Gastrocnemius medialis (tissue), 4 donors: ENCODE data around the gene SLC10A1.

Experiments
- CTCF ChIP-seq, 5 experiments: fragments of 450-650 bp in 3 of 5; fragments of 200-600 bp in 2 of 5; sonication (generic) in 2 of 5; IDR thresholded peaks in 4 of 5; conservative IDR thresholded peaks in 1 of 5; 1 replicate in 4 of 5; 2 replicates in 1 of 5; pipeline ENCODE4 v1.5.1; 2016 to 2019; ENCODE audit warnings: antibody characterized with exemption in 5 of 5, mild to moderate bottlenecking in 3 of 5, moderate library complexity in 3 of 5
- POLR2A ChIP-seq, 2 donors: fragments of 450-650 bp; IDR thresholded peaks; one replicate each; pipeline ENCODE4 v1.6.1; 2017; ENCODE audit warnings: antibody characterized with exemption in 2 of 2, mild to moderate bottlenecking in 2 of 2, moderate library complexity in 2 of 2

DNA sequence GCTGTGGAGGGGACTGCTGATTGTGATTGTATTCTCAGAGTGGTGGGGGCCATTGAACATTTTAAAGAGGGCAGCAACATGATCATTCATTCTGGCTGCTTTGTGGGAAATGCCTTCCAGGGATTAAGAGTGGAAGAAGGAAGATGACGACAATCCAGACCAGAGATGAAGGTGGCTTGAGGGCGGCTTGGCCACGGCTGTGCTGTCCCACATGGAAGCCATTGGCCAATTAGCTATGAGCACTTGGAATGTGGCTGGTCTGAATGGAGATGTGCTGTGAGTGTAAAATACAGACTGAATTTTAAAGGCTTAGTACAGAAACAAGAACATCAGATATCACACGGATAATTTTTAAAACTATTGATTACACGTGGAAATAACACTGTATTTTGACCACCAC, 19.2 kb upstream of the SLC10A1 start:
- TF ChIP-seq CTCF (IDR thresholded peaks at IDR 0.05 in 4 of 5, conservative IDR thresholded peaks at IDR 0.05 in 1 of 5) (no peak), POLR2A (IDR thresholded peaks at IDR 0.05) (no peak)
